Keratinocyte (primary cell): Measurements from ENCODE around the gene ARHGEF25.

Experiments
- CTCF ChIP-seq, 3 experiments: IDR thresholded peaks in 1 of 3; conservative IDR thresholded peaks in 1 of 3; optimal IDR thresholded peaks in 1 of 3; 2 replicates in 2 of 3; 3 replicates in 1 of 3; pipeline versions ENCODE3 to v1.5.1; 2011; ENCODE audit warnings: low read length in 3 of 3, mild to moderate bottlenecking in 3 of 3, moderate library complexity in 2 of 3, control low read depth in 1 of 3, inconsistent platforms in 1 of 3; ENCODE audit not compliant: insufficient read depth in 2 of 3; ENCODE audit errors: extremely low read depth in 1 of 3
- EZH2 ChIP-seq: IDR thresholded peaks from one replicate; pipeline ENCODE4 v1.6.1; 2012; ENCODE audit warnings: inconsistent platforms, mild to moderate bottlenecking, low read length, moderate library complexity

- TF ChIP-seq CTCF (optimal IDR thresholded peaks at IDR 0.05 in 1 of 3, IDR thresholded peaks at IDR 0.05 in 1 of 3, conservative IDR thresholded peaks at IDR 0.05 in 1 of 3; ENCODE audit: extremely low read depth in 1 of 3, insufficient read depth in 2 of 3, low read length in 3 of 3): no peak
- TF ChIP-seq EZH2: no peak
Measured at GRCh38 chr12:57611108-57611826, at the start of gene ARHGEF25.
